Activated naive CD8-positive, alpha-beta T cell treated with anti-CD3 and anti-CD28 coated beads, Interleukin-2, amount 50 U/mL, for 16 hours (primary cell): ENCODE measurements around the gene ZNHIT3.
"Not testable (repeated sequence)": the region's sequence is repeated elsewhere in the genome, so short reads cannot be mapped to it uniquely, and the experiment has no call there.

Experiments
- DNase-seq: peaks from one replicate; pipeline ENCODE4 v3.0.0-alpha.2; 2020; ENCODE audit warnings: low read depth, low spot score

ZNHIT3 gene

DNA sequence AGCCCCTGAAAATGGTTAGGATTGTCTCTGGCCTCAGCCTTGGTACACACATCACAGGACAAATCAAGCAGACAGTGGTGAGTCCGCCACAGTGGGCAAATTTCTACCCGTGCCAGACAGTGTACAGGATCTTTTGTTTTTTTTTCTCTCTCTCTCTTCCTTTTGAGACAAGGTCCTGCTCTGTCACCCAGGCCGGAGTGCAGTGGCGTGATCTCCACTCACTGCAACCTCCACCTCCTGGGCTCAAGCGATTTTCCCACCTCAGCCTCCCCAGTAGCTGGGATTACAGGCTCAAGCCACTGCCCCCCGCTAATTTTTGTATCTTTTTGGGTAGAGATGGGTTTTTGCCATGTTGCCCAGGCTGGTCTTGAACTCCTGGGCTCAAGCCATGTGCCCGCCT is 2.5 kb upstream of the ZNHIT3 start:
- not testable (repeated sequence) for DNase-seq

- no peak for DNase-seq
Measured at GRCh38 chr17:36485027-36485426, 1.5 kb upstream of the ZNHIT3 start.

GRCh38 chr17:36485805-36486203 is 677 bp upstream of the ZNHIT3 start:
- DNase-seq, result no peak

- no peak for DNase-seq
Measured at GRCh38 chr17:36493956-36494355, 7.5 kb downstream of the ZNHIT3 start.

DNA sequence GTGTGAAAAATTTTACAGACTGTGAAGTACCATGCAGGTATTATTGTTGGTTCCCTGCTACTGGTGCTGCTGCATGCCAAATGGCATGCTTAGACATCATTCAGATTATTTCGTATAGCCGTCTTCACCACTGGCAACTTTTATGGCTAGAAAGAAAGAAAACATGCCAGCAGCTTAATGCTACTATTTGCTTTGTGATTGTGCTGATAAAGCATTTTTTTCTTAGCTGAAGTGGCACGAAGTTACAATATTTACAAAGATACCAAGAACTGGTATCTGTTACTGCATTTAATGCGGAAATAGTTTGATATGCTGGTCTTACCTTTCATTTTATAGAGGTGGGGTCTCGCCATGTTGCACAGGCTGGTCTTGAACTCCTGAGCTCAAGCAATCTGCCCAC is 8.2 kb downstream of the ZNHIT3 start:
- DNase-seq, result no peak

DNA sequence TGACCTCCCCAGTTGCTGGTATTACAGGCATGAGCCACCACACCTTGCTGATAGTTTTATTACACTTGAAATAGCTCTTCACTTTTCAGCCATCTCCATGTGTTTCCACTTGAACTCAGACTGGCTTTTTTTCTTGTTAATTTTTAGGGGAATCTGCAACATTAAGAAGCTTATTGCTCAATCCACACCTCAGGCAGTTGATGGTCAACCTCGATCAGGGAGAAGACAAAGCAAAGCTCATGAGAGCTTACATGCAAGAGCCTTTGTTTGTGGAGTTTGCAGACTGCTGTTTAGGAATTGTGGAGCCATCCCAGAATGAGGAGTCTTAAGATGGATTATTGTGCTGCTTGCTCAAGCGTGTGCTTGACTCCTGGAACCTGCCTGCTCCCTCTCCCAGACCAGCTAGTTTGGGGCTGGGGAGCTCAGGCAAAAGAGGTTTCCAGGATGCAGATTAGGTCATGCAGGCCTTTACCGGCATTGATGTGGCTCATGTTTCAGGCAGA is 8.6 kb downstream of the ZNHIT3 start:
- DNase-seq, result no peak

DNA sequence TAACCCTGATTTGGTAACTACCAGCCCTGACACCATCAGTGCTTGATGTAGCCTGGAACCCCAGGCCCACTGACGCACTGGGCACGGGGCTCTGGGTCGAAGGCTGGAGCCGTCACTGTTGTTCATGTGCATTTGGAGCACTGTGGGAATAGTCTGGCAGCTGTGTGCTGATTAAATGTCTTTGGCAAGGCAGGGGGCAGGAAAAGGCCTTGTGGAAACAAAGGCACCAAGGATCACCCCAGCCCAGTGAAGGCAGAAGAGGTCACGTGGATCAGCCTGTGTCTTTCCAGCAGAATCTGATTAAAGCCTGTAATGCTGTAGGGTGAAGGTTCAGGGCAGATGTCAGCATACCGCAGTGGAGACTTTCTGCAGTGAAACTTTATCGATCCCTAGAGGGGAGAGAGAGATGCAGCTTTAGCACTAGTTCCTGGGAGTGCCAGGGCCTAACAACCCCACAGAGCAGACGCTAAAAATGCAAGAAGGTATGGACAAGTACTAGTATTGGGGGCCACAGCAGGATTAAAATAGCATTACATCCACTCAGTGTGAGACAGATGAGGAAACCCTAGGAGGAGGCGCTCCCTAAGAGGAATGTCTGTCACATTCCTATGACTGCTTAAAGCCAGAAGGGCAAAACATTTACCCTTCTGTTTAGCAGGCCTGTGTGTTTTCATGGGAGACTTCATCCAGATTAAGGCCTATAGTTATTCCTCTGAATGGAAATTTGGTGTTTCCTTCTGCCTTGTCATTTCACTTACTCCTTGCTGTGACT is 9.7 kb downstream of the ZNHIT3 start:
- DNase-seq, result no peak

GRCh38 chr17:36498155-36498554 is 11.7 kb downstream of the ZNHIT3 start:
- no peak for DNase-seq

DNA sequence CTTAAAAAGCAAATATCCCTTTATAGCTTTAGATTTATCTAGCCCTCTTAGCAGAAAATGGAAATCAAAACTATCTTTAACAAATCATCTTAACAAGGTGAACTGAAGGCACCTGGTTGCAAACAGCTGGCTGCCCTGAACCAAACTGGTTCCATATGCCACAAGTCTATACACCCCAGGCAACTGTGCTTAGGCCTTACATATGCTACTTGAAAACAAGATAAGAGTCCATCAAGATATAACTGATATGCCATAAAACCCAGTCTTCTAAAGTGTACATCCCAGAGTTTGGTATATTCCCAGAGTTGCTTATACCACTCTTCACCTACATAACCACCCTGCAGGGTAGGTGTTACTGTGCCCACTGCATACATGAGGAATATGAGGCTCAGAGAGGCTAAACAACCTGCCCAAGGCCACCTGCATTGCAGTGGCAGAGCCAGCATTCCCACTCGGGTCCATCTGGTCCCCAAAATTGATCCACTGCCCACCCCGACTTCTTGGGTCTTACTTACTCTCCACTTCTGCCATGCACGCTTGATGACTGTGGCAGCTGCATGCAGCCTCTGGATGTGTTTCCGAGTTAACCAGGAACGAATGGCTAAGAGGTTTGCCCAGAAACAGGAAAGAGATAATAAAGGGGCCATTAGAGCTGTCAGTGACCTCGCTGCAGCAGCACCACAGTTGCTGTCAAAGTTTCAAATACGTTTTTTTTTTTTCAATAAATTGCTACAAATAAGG is 12.2 kb downstream of the ZNHIT3 start:
- no peak for DNase-seq

DNA sequence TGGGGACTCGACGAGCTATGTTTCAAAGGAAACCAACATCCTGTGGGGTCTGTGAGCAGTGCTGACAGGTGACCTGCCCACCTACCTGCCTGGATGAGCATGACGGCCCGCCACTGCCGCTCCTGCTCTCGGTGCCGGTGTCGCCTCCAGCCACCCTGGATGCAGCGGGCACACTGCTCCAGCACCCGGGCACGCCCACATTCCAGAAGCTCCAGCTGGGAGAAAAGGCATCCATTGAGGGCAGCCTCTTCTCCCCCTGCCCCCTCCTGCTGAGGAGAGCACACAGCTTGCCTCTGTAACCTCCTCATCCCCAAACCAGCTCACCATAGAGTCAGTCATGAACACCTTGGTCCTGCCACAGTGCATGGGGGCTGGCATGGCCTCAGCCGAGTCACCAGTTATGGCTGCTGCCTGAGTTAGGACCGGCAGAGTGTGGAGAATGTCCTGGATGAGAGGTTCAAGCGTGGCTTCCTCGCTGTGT is 14.3 kb downstream of the ZNHIT3 start:
- no peak for DNase-seq

DNA sequence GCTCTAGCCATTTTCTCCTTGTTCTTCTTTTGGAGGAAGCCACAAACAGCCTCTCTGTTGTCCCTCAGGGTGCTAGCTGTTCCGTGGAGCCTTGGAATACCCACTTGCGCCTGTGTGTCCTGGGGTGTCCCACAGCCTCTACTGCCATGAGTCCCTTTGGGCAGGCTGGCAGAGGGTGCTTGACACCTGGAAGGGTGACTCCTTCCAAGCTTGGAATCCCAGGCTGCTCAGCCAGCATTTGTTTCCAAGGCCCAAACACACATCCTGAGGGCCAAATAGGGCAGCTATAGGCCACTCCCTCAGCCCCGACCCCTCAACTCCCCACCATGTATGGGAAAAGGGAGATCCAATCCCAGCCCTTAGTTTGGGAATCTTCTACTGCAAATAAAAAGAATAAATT is 14.9 kb downstream of the ZNHIT3 start:
- DNase-seq, result no peak

DNA sequence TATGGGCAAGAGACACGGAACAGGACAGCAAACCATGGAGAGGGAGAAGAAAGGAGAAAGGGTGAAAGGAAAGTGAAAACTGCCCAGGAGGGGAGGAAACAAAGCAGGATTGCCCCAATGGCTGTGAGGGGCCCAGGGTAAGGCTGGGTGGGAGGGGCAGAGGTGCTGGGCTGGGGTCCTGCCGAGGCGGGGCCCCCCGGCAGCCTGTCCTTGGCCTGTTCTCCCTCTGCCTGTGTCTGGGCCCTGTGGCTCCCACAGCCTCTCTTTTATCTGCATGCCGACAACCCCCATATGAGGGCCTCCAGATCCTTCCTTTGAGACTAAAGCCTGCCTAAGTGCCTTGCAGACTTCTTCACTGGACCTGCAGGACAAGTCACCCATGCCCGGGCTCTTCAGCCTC is 15.5 kb downstream of the ZNHIT3 start:
- no peak for DNase-seq

DNA sequence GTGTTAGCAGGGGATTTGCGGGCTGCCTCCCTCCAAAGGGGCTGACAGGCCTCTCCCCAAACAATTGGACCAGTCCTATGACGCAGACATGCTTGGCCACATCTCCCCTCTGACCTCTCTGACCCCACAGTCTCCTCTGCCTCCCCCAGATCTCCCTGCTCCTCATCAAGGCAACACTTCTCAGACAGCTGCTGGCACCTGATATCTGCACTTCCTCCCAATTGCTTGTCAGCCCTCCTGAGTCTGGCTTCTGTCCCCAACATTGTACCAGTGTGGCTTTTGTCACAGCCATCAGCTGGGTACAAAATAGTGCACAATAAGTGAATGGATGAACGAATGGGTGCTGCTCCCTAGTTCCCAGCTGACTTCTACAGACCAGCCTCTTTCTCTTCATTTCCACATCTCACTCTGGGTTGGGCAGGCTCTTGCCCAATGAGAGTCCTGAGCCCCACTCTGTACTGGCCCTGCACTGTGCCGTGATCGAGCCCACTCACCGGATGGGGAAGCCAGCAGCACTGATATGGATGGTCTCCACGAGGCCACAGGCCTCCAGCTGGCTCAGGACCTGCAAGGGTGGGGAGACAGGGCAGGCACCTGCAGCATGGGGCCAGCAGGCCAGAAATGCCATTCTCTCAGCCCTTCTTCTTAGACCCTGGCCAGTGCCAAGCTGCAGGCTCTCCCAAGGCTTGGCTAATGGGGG is 17.1 kb downstream of the ZNHIT3 start:
- DNase-seq, result no peak

DNA sequence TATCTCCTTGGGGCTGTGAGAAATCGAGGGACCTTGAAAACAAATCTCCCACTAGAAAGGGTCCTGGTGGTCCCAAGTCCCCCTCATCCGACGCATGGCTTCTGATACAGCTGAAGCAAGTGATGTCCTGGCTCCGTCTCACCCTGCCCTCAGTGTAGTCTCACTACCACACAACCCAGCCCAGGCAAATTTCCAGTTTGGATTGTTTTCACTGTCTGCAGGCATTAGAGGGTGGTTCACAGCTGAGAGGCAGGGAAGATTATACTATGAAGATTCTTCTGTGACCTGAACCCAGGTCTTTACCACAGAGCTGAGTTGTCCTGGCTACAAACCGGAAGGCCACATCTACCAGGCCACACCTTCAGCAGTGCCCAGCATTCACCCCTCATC is 17.7 kb downstream of the ZNHIT3 start:
- DNase-seq, result no peak

GRCh38 chr17:36505171-36505570 is 18.7 kb downstream of the ZNHIT3 start:
- no peak for DNase-seq

GRCh38 chr17:36506249-36506826 is 19.9 kb downstream of the ZNHIT3 start:
- no peak for DNase-seq

- DNase-seq, result no peak
Measured at GRCh38 chr17:36506831-36507230, 20.4 kb downstream of the ZNHIT3 start.

GRCh38 chr17:36507266-36507665 is 20.8 kb downstream of the ZNHIT3 start:
- no peak for DNase-seq

GRCh38 chr17:36508439-36508838 is 22.0 kb downstream of the ZNHIT3 start:
- DNase-seq, result not testable (repeated sequence)

DNA sequence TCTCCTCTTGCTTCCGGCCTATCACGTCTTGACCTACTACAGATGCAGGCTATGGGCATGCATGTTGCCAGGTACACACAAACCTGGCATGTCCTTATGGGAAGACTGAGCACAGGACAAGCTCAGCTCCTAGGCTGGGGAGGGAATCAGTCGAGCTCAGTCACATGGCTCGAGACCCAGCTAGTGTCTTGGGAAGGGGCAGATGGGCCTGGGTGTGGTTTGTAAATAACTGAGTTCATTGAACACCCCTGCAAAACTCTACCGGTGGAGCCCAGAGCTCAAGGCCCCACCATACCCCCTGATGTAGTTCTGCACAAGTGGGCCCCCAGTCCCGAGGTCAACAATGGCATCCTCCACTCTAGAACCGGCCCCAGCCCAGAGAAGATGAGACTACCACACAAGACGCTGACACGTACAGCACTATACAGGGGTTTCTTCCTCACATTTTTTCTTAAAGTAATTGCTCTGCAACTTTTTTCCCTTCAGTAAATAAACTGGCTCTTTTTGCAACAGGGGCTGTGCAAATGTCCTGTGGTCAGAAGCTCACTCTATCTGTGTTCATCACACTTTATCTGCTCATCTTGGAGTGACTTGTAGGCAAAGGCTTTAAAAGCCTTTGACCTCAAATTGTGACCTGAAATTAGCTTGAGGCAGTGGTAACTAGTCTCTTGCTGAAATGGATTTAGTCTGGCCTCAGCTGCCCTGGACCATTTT is 22.9 kb downstream of the ZNHIT3 start:
- DNase-seq, result no peak

- no peak for DNase-seq
Measured at GRCh38 chr17:36510636-36511035, 24.2 kb downstream of the ZNHIT3 start.
